Thoracic aorta (tissue), 2 donors: ENCODE data around the gene ROBO3. TPM values are rescaled to one million over a fixed set of nuclear protein-coding genes. Genes with fewer than 3 reads are reported as not detected.
A peak's percentile ranks its signal among the peaks of the same experiment; 100 is the strongest.

Experiments
- ATAC-seq: fragments of 150-250 bp; one replicate; pipeline ENCODE4 v1.8.0; 2017; ENCODE audit warnings: low read depth; ENCODE audit not compliant: insufficient number of reproducible peaks, low FRiP score
- DNase-seq: peaks from one replicate; pipeline ENCODE4 v3.0.0-alpha.2; 2020; ENCODE audit warnings: low spot score
- H3K27ac ChIP-seq, 2 donors: fragments of 200-600 bp; sonication (generic); 1 replicate in 1 of 2; 2 replicates in 1 of 2; pipeline ENCODE4 v1.5.1; 2016; ENCODE audit warnings: mild to moderate bottlenecking in 2 of 2, moderate library complexity in 2 of 2
- H3K27me3 ChIP-seq: fragments of 200-600 bp; sonication (generic); replicated peaks from 2 replicates; pipeline ENCODE4 v1.6.0; 2016; ENCODE audit warnings: mild to moderate bottlenecking; ENCODE audit not compliant: insufficient read depth
- H3K36me3 ChIP-seq: fragments of 200-600 bp; sonication (generic); one replicate; pipeline ENCODE4 v1.5.1; 2016
- H3K4me1 ChIP-seq, 2 donors: fragments of 200-600 bp; sonication (generic); 1 replicate in 1 of 2; 2 replicates in 1 of 2; pipeline versions ENCODE4 v1.5.1 to v1.6.0; 2016; ENCODE audit warnings: low read depth in 2 of 2, mild to moderate bottlenecking in 1 of 2; ENCODE audit not compliant: control insufficient read depth in 1 of 2
- H3K4me3 ChIP-seq: fragments of 200-600 bp; sonication (generic); 2 replicates; pipeline ENCODE4 v1.5.1; 2016; ENCODE audit warnings: mild to moderate bottlenecking
- H3K9me3 ChIP-seq: fragments of 200-600 bp; sonication (generic); 2 replicates; pipeline ENCODE4 v1.5.1; 2016
- CTCF ChIP-seq: fragments of 200-600 bp; sonication (generic); IDR thresholded peaks from one replicate; pipeline ENCODE4 v1.5.1; 2019; ENCODE audit warnings: antibody characterized with exemption
- total RNA-seq, 2 donors: library from RNA; depleted of rRNA; stranded (reverse); fragments of >200 nt; gene quantifications; one replicate each; pipeline versions ENCODE4 v1.1.0 to v1.2.3, GENCODE V29; 2016

The ROBO3 gene
- total RNA-seq, 2 donors from 2014 or later = 5.5 to 13.7 TPM

- no peak overlapping the region for H3K27ac ChIP-seq
- no peak for TF ChIP-seq CTCF
- DNase-seq (no peak), ATAC-seq (no peak)
- H3K4me3 ChIP-seq = no peak overlapping the region
- H3K27me3 ChIP-seq = no peaks in the 10 kb centered on the region
- no peaks in the 10 kb centered on the region for H3K4me1 ChIP-seq
- no peaks in the 10 kb centered on the region for H3K9me3 ChIP-seq
- H3K36me3 ChIP-seq = no peaks in the 10 kb centered on the region
These were observed 51.9 kb downstream of the ROBO3 start for GRCh38 chr11:124917115-124917637.

- no peak for TF ChIP-seq CTCF
- Histone ChIP-seq H3K27ac (no peak within 1 kb of the TSS), H3K4me1 (no peaks in the 10 kb centered on the region), H3K4me3 (no peak within 1 kb of the TSS), H3K9me3 (no peaks in the 10 kb centered on the region), H3K36me3 (no peaks in the 10 kb centered on the region), H3K27me3 (no peaks in the 10 kb centered on the region)
- no peak for ATAC-seq
- DNase-seq = no peak
These were observed 53.7 kb downstream of the ROBO3 start, which contains the start of gene HEPN1 for GRCh38 chr11:124918950-124919349. Gene HEPN1 (plus strand): TSS chr11:124919250.

GRCh38 chr11:124919898-124920297 lies 54.7 kb downstream of the ROBO3 start:
- H3K36me3 ChIP-seq = no peaks in the 10 kb centered on the region
- no peaks in the 10 kb centered on the region for H3K9me3 ChIP-seq
- DNase-seq = no peak
- no peak for ATAC-seq
- H3K27ac ChIP-seq = no peak overlapping the region
- no peak overlapping the region for H3K4me3 ChIP-seq
- TF ChIP-seq CTCF = no peak
- H3K27me3 ChIP-seq = no peaks in the 10 kb centered on the region
- H3K4me1 ChIP-seq = no peaks in the 10 kb centered on the region

GRCh38 chr11:124920356-124920755 lies 55.1 kb downstream of the ROBO3 start:
- ATAC-seq (peak; percentile 24), DNase-seq (no peak)
- Histone ChIP-seq H3K27me3 (no peaks in the 10 kb centered on the region), H3K9me3 (no peaks in the 10 kb centered on the region), H3K4me1 (no peaks in the 10 kb centered on the region), H3K36me3 (no peaks in the 10 kb centered on the region), H3K27ac (no peak overlapping the region), H3K4me3 (peak overlapping the region; percentile 75)
- no peak for TF ChIP-seq CTCF

DNA sequence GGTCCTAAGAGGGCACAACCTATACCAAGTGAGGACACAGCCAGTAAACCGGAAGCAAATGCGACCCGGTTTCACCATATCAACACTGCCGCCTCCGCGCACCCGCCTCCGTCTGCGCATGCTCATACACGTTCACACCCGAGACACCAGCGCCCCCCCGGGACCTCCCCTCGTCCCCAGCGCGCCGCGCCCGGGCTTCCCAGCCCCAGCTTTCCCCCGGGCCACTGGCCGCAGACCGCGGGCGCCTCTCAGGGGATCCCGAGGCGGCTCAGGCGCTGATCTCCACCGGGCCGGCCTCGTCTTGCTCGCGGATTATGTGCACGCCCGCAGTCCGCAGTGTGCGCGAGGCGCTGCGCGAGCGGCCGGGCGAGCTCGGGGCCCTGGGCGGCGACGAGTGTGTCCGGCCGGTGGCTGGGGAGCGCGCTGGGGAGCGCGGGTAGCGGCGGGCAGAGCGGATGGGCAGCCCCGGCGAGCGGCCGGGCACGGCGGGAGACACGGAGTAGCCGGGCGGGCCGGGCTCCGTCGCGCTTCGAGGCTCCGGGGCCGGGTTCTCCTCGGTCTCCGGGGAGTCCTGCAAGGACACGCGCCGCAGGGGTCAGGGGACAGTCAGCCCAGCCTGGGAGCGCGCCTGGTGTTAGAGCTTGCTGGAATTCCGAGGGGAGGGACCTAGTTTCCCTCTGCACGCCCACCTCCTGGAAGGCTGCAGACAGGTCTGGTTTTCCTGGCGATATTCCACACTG lies 55.8 kb downstream of the ROBO3 start:
- no peaks in the 10 kb centered on the region for H3K36me3 ChIP-seq
- H3K27ac ChIP-seq = no peak overlapping the region
- ATAC-seq = peak; percentile 32
- no peaks in the 10 kb centered on the region for H3K27me3 ChIP-seq
- TF ChIP-seq CTCF = no peak
- H3K4me1 ChIP-seq = no peaks in the 10 kb centered on the region
- no peak for DNase-seq
- no peaks in the 10 kb centered on the region for H3K9me3 ChIP-seq
- peak overlapping the region; percentile 75 for H3K4me3 ChIP-seq
